Psoas muscle (tissue), 8 donors: Measurements from ENCODE around the gene INO80. TPM values are rescaled to one million over a fixed set of nuclear protein-coding genes. Genes with fewer than 3 reads are reported as not detected.
"Not testable (repeated sequence)": the region's sequence is repeated elsewhere in the genome, so short reads cannot be mapped to it uniquely, and the experiment has no call there.

Experiments
- ATAC-seq, 4 donors: fragments of 200-7000 bp; cut with Tn5 transposase; one replicate each; pipeline ENCODE4 v1.9.1; 2020; ENCODE audit warnings: moderate library complexity in 3 of 4, mild to moderate bottlenecking in 2 of 4
- DNase-seq, 2 donors: peaks; one replicate each; pipeline ENCODE4 v3.0.0-alpha.2; 2020
- H3K27ac ChIP-seq: fragments of 200-600 bp; one replicate; pipeline ENCODE4 v1.8.0; 2022
- H3K27me3 ChIP-seq, 3 donors: fragments of 200-600 bp in 1 of 3; one replicate each; pipeline versions ENCODE4 v1.6.1 to v1.8.0; 2013 to 2022; ENCODE audit warnings: low read length in 2 of 3, mild to moderate bottlenecking in 2 of 3, moderate library complexity in 1 of 3; ENCODE audit not compliant: insufficient read depth in 3 of 3
- H3K36me3 ChIP-seq, 2 donors: fragments of 200-600 bp in 1 of 2; one replicate each; pipeline versions ENCODE4 v1.6.1 to v1.8.0; 2013 to 2022; ENCODE audit warnings: low read depth in 1 of 2, mild to moderate bottlenecking in 1 of 2, moderate library complexity in 1 of 2; ENCODE audit not compliant: insufficient read depth in 1 of 2
- H3K4me1 ChIP-seq: fragments of 200-600 bp; one replicate; pipeline ENCODE4 v1.8.0; 2022
- H3K4me3 ChIP-seq: fragments of 200-600 bp; one replicate; pipeline ENCODE4 v1.8.0; 2022; ENCODE audit warnings: mild to moderate bottlenecking
- H3K9me3 ChIP-seq: fragments of 200-600 bp; one replicate; pipeline ENCODE4 v1.8.0; 2022
- WGBS, 3 donors: extraction: QIAGEN DNeasy Blood & Tissue Kit; methylation state at CpG; one replicate each; pipeline versions ENCODE4 v1.1.6 to v1.1.7; 2013; 5-methylcytosine and 5-hydroxymethylcytosine counted together
- intact Hi-C, 2 donors: fragments of 100-400 bp; cut with DNase I; formaldehyde crosslinking; loops; one replicate each; pipeline versions ENCODE4 v1.11.0 to v1.14.2; 2022
- polyA plus RNA-seq, 3 donors: library from polyadenylated mRNA; stranded (reverse); fragments of 200-250 nt; gene quantifications; one replicate each; pipeline ENCODE4 v1.2.3, GENCODE V29; 2013
- total RNA-seq, 4 donors: library from RNA; stranded (reverse); fragmentation: NEBNext Ultra II Directional in 2 of 4; extraction: Animal tissue kit (Norgen Biotek cat#: 25700) in 2 of 4; gene quantifications; one replicate each; pipeline versions ENCODE4 v1.2.1 to v1.2.4, GENCODE V29; 2021 to 2023
- TF ChIP-seq, protein P1 (sequence below): fragments of 200-600 bp; IDR thresholded peaks from one replicate; pipeline ENCODE4 v1.8.0; 2022; ENCODE audit warnings: antibody characterized with exemption
- donor health status: healthy with polysubstance abuse.
- donor health status: DM: no; HTN: no; CAD: no; lungs with moderate emphysema.
- donor health status: Bipolar disorder and iron deficiency.
- donor health status: healthy.
- donor health status: DM: yes; HTN: yes; CAD: no.
- donor health status: DM: no; HTN: no; CAD: no.
- donor health status: DM: no; HTN: no; CAD: no.
- donor health status: DM: yes; HTN: yes; CAD: no.

The INO80 gene
- total and polyA plus RNA-seq, 7 donors: 12.4 to 30.5 (median 20.1) TPM

DNA sequence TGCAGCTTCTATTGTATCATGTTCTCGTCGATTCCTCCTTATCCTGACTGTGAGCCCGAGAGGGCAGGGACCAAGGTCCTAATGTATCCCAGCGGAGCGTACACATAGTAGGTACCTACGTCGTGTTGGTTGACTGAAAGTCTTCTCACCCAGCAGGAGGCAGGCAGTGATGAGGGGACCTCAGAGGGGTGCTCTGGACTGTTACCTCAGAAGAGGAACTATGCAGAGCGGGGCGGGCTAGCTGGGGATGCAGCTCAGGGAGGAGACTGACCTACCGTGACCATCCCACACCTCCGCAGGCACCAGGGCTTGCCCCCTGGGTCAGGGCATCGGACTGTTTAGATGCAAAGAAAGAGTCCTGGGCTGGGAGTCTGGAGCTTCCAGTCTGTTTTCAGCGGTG lies 151.4 kb downstream of the INO80 start:
- Histone ChIP-seq H3K9me3 (no peaks in the 10 kb centered on the region), H3K36me3 (no peaks in the 10 kb centered on the region), H3K4me1 (peaks cover 16% of the 10 kb centered on the region), H3K27me3 (no peaks in the 10 kb centered on the region), H3K4me3 (no peak overlapping the region), H3K27ac (no peak overlapping the region)
- 83 to 88% (median 85%) methylated on average over 13 of the region's 13 CpGs for WGBS, 3 donors
- ATAC-seq: no peak
- TF ChIP-seq, protein P1, sequence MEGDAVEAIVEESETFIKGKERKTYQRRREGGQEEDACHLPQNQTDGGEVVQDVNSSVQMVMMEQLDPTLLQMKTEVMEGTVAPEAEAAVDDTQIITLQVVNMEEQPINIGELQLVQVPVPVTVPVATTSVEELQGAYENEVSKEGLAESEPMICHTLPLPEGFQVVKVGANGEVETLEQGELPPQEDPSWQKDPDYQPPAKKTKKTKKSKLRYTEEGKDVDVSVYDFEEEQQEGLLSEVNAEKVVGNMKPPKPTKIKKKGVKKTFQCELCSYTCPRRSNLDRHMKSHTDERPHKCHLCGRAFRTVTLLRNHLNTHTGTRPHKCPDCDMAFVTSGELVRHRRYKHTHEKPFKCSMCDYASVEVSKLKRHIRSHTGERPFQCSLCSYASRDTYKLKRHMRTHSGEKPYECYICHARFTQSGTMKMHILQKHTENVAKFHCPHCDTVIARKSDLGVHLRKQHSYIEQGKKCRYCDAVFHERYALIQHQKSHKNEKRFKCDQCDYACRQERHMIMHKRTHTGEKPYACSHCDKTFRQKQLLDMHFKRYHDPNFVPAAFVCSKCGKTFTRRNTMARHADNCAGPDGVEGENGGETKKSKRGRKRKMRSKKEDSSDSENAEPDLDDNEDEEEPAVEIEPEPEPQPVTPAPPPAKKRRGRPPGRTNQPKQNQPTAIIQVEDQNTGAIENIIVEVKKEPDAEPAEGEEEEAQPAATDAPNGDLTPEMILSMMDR: no peak
- intact Hi-C loops: loop anchor here in 1 of 2 donors (5.0 kb wide), 1 partner anchor 38 kb away; no protein-coding TSS in a partner anchor
- no peak for DNase-seq

DNA sequence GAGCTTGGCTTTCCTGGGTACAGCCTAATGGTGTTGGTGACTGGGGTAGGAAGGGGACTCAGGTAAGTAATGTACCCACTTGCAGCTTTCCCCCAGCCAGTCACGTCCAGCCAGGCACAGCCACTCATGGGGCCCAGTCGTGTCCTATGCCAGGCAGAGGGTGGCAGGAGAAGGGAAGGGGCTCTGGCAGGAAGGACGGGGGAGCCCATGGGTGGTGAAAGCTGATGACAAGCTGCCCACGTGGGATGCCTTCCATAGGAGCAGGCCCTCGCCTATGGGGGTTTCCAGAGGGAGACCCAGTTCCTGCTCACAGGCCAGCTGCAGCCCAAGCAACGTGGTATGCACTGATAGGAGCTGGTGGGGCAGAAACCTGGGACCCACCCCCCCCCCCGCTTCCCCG lies 152.1 kb downstream of the INO80 start:
- ATAC-seq (no peak), DNase-seq (no peak)
- no peaks in the 10 kb centered on the region for H3K9me3 ChIP-seq
- H3K4me1 ChIP-seq: peaks cover 17% of the 10 kb centered on the region
- H3K27me3 ChIP-seq: no peaks in the 10 kb centered on the region
- intact Hi-C loops: no loop called here
- no peaks in the 10 kb centered on the region for H3K36me3 ChIP-seq
- no peak overlapping the region for H3K4me3 ChIP-seq
- 81 to 88% (median 83%) methylated on average over 6 to 8 of the region's 8 CpGs for WGBS, 3 donors
- no peak overlapping the region for H3K27ac ChIP-seq
- TF ChIP-seq, protein P1: no peak

DNA sequence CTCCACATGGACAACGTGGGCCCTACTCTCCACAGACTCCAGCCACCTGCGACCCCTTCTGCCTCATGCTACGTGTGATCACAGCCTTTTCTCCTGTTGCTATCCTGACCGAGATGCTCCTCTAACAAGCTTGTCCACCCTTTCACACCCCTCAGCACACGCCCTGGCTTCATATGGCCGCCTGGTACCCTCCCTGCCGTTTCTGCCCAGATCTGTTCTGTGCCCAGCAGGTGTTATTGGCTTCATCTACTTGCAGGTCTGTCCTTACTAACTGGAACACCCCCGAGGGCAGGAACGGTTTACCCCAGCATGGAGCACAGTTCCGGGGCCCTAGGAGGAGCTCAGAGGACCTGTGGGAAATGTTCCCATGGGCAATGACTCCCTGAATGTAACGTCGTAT lies 152.9 kb downstream of the INO80 start:
- H3K4me1 ChIP-seq: peaks cover 25% of the 10 kb centered on the region
- ATAC-seq (no peak), DNase-seq (no peak)
- H3K27me3 ChIP-seq: no peaks in the 10 kb centered on the region
- H3K9me3 ChIP-seq: no peaks in the 10 kb centered on the region
- TF ChIP-seq, protein P1: no peak
- WGBS, 3 donors: 87 to 91% (median 89%) methylated on average over 12 of the region's 12 CpGs
- intact Hi-C loops: no loop called here
- no peaks in the 10 kb centered on the region for H3K36me3 ChIP-seq
- H3K27ac ChIP-seq: no peak overlapping the region
- H3K4me3 ChIP-seq: no peak overlapping the region

DNA sequence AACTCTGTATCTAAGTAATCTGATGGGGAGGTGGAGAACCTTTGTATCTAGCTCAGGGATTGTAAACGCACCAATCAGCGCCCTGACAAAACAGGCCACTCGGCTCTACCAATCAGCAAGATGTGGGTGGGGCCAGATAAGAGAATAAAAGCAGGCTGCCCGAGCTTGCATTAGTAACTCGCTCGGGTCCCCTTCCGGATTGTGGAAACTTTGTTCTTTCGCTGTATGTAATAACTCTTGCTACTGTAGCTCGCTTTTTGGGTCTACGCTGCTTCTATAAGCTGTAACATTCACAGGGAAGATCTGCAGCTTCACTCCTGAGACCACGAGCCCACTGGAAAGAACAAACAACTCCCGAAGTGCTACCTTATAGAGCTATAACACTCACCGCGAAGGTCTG lies 153.8 kb downstream of the INO80 start:
- WGBS, 3 donors: 94 to 97% (median 96%) methylated on average over 14 of the region's 14 CpGs

DNA sequence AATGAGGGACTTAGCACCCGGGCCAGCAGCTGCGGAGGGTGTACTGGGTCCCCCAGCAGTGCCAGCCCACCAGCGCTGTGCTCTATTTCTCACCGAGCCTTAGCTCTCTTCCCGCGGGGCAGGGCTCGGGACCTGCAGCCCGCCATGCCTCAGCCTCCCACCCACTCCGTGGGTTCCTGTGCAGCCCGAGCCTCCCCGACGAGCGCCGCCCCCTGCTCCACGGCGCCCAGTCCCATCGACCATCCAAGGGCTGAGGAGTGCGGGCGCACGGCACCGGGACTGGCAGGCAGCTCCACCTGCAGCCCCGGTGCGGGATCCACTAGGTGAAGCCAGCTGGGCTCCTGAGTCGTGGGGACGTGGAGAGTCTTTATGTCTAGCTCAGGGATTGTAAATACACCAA lies 154.3 kb downstream of the INO80 start:
- peaks cover 28% of the 10 kb centered on the region for H3K4me1 ChIP-seq
- H3K27ac ChIP-seq: not testable (repeated sequence)
- 91 to 98% (median 95%) methylated on average over 14 to 25 of the region's 25 CpGs for WGBS, 3 donors

More for the DNA sequence above, 153.8 kb downstream of the INO80 start:
- H3K4me1 ChIP-seq: peaks cover 26% of the 10 kb centered on the region
- H3K9me3 ChIP-seq, ATAC-seq, H3K4me3 ChIP-seq, H3K36me3 ChIP-seq, intact Hi-C loops, DNase-seq, H3K27me3 ChIP-seq, H3K27ac ChIP-seq: not testable (repeated sequence)

DNA sequence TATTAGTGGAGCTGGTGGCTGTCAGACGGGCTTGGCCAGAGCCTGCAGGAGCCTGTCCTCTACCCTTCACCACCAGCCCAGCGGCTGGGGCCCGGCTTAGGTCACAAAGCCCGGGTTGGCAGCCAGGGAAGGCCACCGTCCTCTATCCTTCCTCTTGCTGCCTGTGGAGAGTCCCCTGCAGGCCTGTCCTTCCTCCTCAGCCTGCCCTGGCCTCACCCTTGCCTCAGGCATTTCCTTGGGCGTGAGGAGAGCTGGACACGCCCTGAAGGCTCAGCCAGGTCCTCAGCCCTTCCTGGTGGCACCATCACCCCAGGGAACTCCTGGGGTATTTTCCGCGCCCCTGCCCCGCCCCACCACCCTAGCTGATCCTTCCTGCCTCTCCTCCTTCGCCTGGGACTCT lies 155.2 kb downstream of the INO80 start:
- Histone ChIP-seq H3K27me3 (no peaks in the 10 kb centered on the region), H3K4me3 (no peak overlapping the region), H3K4me1 (peaks cover 23% of the 10 kb centered on the region), H3K9me3 (no peaks in the 10 kb centered on the region), H3K36me3 (no peaks in the 10 kb centered on the region), H3K27ac (no peak overlapping the region)
- TF ChIP-seq, protein P1: no peak
- WGBS, 3 donors: 83 to 92% (median 89%) methylated on average over 9 to 11 of the region's 11 CpGs
- intact Hi-C loops: no loop called here
- DNase-seq: no peak
- ATAC-seq: no peak

More for the DNA sequence above, 154.3 kb downstream of the INO80 start:
- H3K36me3 ChIP-seq, H3K4me3 ChIP-seq, DNase-seq, intact Hi-C loops, H3K9me3 ChIP-seq, H3K27me3 ChIP-seq, ATAC-seq: not testable (repeated sequence)
